ENCODE data around the gene PREX1. TPM values are rescaled to one million over a fixed set of nuclear protein-coding genes. Genes with fewer than 3 reads are reported as not detected.
"Not testable (repeated sequence)": the region's sequence is repeated elsewhere in the genome, so short reads cannot be mapped to it uniquely, and the experiment has no call there.

PREX1 gene, protein sequence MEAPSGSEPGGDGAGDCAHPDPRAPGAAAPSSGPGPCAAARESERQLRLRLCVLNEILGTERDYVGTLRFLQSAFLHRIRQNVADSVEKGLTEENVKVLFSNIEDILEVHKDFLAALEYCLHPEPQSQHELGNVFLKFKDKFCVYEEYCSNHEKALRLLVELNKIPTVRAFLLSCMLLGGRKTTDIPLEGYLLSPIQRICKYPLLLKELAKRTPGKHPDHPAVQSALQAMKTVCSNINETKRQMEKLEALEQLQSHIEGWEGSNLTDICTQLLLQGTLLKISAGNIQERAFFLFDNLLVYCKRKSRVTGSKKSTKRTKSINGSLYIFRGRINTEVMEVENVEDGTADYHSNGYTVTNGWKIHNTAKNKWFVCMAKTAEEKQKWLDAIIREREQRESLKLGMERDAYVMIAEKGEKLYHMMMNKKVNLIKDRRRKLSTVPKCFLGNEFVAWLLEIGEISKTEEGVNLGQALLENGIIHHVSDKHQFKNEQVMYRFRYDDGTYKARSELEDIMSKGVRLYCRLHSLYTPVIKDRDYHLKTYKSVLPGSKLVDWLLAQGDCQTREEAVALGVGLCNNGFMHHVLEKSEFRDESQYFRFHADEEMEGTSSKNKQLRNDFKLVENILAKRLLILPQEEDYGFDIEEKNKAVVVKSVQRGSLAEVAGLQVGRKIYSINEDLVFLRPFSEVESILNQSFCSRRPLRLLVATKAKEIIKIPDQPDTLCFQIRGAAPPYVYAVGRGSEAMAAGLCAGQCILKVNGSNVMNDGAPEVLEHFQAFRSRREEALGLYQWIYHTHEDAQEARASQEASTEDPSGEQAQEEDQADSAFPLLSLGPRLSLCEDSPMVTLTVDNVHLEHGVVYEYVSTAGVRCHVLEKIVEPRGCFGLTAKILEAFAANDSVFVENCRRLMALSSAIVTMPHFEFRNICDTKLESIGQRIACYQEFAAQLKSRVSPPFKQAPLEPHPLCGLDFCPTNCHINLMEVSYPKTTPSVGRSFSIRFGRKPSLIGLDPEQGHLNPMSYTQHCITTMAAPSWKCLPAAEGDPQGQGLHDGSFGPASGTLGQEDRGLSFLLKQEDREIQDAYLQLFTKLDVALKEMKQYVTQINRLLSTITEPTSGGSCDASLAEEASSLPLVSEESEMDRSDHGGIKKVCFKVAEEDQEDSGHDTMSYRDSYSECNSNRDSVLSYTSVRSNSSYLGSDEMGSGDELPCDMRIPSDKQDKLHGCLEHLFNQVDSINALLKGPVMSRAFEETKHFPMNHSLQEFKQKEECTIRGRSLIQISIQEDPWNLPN (N-terminal part only)
- total RNA-seq, result 10 to 100 TPM; 36.5 to 39.2 TPM

DNA sequence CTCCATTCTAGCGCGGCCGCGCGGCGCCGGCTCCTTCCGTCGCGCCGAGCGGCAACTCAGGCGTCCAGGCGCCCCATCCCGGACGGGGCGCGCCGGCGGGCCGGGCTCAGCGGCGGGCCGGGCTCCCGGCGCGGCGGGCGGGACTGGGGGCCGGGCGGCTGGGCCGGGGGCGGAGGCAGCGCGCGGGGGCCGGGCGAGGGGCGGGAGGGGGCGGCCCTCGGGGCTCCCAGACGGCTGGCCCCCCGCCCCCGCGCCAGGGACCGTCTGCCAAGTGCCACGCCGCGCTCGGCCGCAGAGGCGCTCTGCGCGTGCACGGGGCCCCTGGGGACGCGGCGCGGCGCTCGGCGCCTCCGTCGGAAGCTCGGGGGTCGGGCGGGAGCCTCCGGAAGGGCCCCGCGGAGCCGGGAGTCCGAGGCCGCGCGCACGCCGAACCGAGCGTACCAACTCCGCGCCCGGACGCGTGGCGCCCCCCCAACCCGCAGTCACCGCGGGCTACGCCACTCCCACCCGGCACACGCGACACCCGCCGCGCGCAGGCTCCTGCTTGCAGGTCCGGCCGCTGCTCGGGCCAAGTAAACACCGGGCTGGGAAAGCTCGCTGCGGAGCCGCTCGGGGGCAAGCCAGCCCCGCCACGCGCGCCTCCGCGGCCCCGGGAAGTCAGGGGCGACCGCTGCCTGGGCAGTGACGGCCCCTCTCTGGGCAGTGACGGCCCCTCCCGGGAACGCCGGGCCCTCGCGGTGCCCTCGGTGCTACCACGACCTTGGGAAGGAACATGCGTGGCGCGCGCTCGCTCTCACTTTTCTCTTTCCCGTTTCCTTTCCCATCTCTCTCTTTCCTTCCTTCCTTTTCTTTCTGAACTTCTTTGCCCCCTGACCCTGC, at the start of gene PREX1:
TSS of gene PREX1 (minus strand) at position 145 of the 879 bp plus-strand sequence. CDS start at position 6, 139 bp downstream.
- H3K27me3 Mint-ChIP-seq, result peaks cover 21% of the 10 kb centered on the region
- DNase-seq, result peak; percentile 78
- POLR2A ChIA-PET, result no interaction called here
- CTCF ChIA-PET, result no interaction called here
- peaks cover 39% of the 10 kb centered on the region for H3K4me1 Mint-ChIP-seq
- H3K9me3 Mint-ChIP-seq (ENCODE audit: low read depth), result no peaks in the 10 kb centered on the region
- ATAC-seq, result peak; percentile 14
- peak within 1 kb of the TSS; percentile 88 for H3K4me3 Mint-ChIP-seq
- intact Hi-C loops (cut with DNase I, micrococcal nuclease), result loop anchor here (1.0 to 5.0 kb wide), 4 partner anchors 19 to 111 kb away; partner anchors contain the start of gene ARFGEF2 (in 1 of the 2)
- no peaks in the 10 kb centered on the region for H3K36me3 Mint-ChIP-seq (ENCODE audit: low read depth)
- H3K27ac Mint-ChIP-seq, result peak within 1 kb of the TSS; percentile 95

DNA sequence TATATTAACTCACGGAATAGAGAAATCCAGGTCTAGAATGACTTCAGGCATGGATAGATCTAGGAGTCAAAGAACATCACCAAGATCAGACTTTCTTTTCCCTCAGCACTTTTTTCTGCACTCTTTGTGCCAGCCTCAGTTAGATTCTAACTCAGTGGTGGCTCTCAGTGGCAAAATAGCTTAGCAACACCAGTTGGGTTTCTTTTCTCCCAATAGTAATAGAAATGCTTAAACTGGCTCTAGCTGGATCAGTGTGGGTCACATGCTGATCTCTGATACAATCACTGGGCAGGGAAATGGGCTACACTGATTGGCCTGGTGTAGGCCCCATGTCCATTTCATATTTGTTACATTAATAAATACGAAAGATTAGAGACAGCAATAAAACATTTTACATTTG, 49.5 kb upstream of the PREX1 start:
- peaks cover 7% of the 10 kb centered on the region for H3K4me1 Mint-ChIP-seq
- no peak overlapping the region for H3K4me3 Mint-ChIP-seq
- ChIA-PET CTCF (no interaction called here), POLR2A (no interaction called here)
- H3K9me3 Mint-ChIP-seq (ENCODE audit: low read depth), result no peaks in the 10 kb centered on the region
- H3K36me3 Mint-ChIP-seq (ENCODE audit: low read depth), result peaks cover 2% of the 10 kb centered on the region
- ATAC-seq (no peak), DNase-seq (no peak)
- intact Hi-C loops (cut with DNase I, micrococcal nuclease), result no loop called here
- H3K27me3 Mint-ChIP-seq, result no peaks in the 10 kb centered on the region
- H3K27ac Mint-ChIP-seq, result no peak overlapping the region

GRCh38 chr20:48875914-48876240, 48.1 kb upstream of the PREX1 start:
- ChIA-PET CTCF (no interaction called here), POLR2A (no interaction called here)
- H3K36me3 Mint-ChIP-seq (ENCODE audit: low read depth), result peaks cover 2% of the 10 kb centered on the region
- H3K27ac Mint-ChIP-seq, result no peak overlapping the region
- intact Hi-C loops (cut with DNase I, micrococcal nuclease), result no loop called here
- peaks cover 9% of the 10 kb centered on the region for H3K4me1 Mint-ChIP-seq
- no peak overlapping the region for H3K4me3 Mint-ChIP-seq
- no peaks in the 10 kb centered on the region for H3K9me3 Mint-ChIP-seq (ENCODE audit: low read depth)
- no peaks in the 10 kb centered on the region for H3K27me3 Mint-ChIP-seq
- no peak for ATAC-seq
- DNase-seq, result no peak

GRCh38 chr20:48875233-48875913, 47.6 kb upstream of the PREX1 start:
- ATAC-seq (no peak), DNase-seq (no peak)
- H3K27ac Mint-ChIP-seq, result no peak overlapping the region
- H3K9me3 Mint-ChIP-seq (ENCODE audit: low read depth), result no peaks in the 10 kb centered on the region
- peaks cover 9% of the 10 kb centered on the region for H3K4me1 Mint-ChIP-seq
- no peak overlapping the region for H3K4me3 Mint-ChIP-seq
- H3K36me3 Mint-ChIP-seq (ENCODE audit: low read depth), result peaks cover 2% of the 10 kb centered on the region
- POLR2A ChIA-PET, result no interaction called here
- intact Hi-C loops (cut with DNase I, micrococcal nuclease), result no loop called here
- no peaks in the 10 kb centered on the region for H3K27me3 Mint-ChIP-seq
- CTCF ChIA-PET, result interaction anchor here (0.6 kb wide), 1 partner anchor 277 kb away, joined by 3 read pairs; no protein-coding TSS in a partner anchor

DNA sequence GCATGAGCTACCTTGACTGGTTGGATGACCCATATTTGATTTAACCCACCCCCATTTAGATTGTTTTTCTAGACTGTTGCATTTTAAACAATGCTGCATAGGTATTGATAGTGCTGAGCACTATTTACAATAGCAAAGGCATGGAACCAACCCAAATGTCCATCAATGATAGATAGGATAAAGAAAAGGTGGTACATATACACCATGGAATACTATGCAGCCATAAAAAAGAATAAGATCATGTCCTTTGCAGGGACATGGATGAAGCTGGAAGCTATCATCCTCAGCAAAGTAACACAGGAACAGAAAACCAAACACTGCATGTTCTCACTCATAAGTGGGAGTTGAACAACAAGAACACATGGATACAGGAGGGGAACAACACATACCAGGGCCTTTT, 41.6 kb upstream of the PREX1 start:
- H3K4me3 Mint-ChIP-seq; POLR2A ChIA-PET; CTCF ChIA-PET; H3K27ac Mint-ChIP-seq; H3K9me3 Mint-ChIP-seq (ENCODE audit: low read depth); H3K36me3 Mint-ChIP-seq (ENCODE audit: low read depth); intact Hi-C loops (cut with DNase I, micrococcal nuclease); DNase-seq; H3K4me1 Mint-ChIP-seq; H3K27me3 Mint-ChIP-seq; ATAC-seq: not testable (repeated sequence)

GRCh38 chr20:48866936-48867335, 39.1 kb upstream of the PREX1 start:
- ChIA-PET CTCF (interaction anchor here (0.6 to 1.4 kb wide), 3 partner anchors 209 to 1155 kb away, joined by 3 to 5 read pairs (median 3); no protein-coding TSS in a partner anchor), POLR2A (no interaction called here)
- Mint-ChIP-seq H3K4me1 (no peaks in the 10 kb centered on the region), H3K4me3 (no peak overlapping the region), H3K9me3 (ENCODE audit: low read depth) (no peaks in the 10 kb centered on the region), H3K27ac (no peak overlapping the region), H3K36me3 (ENCODE audit: low read depth) (no peaks in the 10 kb centered on the region), H3K27me3 (no peaks in the 10 kb centered on the region)
- no peak for ATAC-seq
- DNase-seq, result no peak
- intact Hi-C loops (cut with DNase I, micrococcal nuclease), result no loop called here

DNA sequence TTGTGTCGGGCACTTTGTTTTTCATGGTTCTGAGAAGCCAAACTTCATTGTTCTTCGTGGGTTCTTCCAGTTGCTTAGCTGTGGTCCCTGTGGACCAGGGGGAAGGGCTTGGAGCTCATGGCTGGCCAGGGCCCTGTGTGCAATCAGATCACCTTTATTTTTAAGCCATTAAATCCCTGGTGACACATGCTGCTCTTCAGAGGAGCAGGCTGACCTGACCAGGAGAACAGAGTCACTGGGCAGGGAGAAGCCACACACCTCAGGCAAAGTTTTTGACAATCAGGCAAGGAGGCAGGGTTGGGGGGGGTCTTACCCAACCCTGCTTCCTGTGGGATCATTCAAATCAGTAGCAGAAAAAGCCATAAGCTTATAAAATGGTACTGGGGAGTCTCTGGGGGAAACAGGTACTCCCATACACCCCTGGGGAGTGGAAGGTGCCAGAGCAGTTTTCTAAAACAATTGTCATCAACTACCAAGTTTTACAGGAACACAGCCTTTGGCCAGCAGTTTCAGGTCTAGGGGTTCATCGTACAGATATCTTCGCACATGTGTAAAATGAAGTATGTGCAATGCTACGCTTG, 37.0 kb upstream of the PREX1 start:
- Mint-ChIP-seq H3K4me1 (no peaks in the 10 kb centered on the region), H3K9me3 (ENCODE audit: low read depth) (no peaks in the 10 kb centered on the region), H3K4me3 (no peak overlapping the region), H3K27ac (no peak overlapping the region), H3K27me3 (no peaks in the 10 kb centered on the region), H3K36me3 (ENCODE audit: low read depth) (no peaks in the 10 kb centered on the region)
- CTCF ChIA-PET, result no interaction called here
- intact Hi-C loops (cut with DNase I, micrococcal nuclease), result no loop called here
- no peak for ATAC-seq
- POLR2A ChIA-PET, result no interaction called here
- no peak for DNase-seq

GRCh38 chr20:48864254-48864653, 36.5 kb upstream of the PREX1 start:
- POLR2A ChIA-PET, result no interaction called here
- ATAC-seq (no peak), DNase-seq (no peak)
- H3K4me1 Mint-ChIP-seq, result no peaks in the 10 kb centered on the region
- H3K27ac Mint-ChIP-seq, result no peak overlapping the region
- H3K27me3 Mint-ChIP-seq, result no peaks in the 10 kb centered on the region
- H3K9me3 Mint-ChIP-seq (ENCODE audit: low read depth), result no peaks in the 10 kb centered on the region
- CTCF ChIA-PET, result no interaction called here
- H3K36me3 Mint-ChIP-seq (ENCODE audit: low read depth), result no peaks in the 10 kb centered on the region
- no peak overlapping the region for H3K4me3 Mint-ChIP-seq
- intact Hi-C loops (cut with DNase I, micrococcal nuclease), result no loop called here

DNA sequence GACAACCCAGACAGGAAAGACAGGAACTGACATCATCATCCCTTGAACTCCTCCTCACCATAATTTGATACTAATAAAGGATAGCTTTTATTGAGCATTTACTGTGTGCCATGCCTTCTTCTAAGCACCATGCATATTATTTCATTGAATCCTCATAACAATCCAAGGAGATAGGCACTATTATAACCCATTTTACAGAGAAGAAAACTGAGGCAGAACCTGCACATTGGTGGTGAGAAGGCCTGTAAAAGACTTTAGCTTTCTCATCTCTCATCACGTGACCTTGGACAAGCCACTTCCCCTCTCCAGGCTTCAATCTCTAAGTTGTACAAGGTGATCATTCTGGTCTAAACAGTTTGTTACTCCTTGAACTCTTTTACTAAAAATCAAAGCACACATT, 34.5 kb upstream of the PREX1 start:
- Mint-ChIP-seq H3K4me3 (no peak overlapping the region), H3K36me3 (ENCODE audit: low read depth) (no peaks in the 10 kb centered on the region), H3K27me3 (no peaks in the 10 kb centered on the region), H3K4me1 (no peaks in the 10 kb centered on the region), H3K27ac (no peak overlapping the region), H3K9me3 (ENCODE audit: low read depth) (no peaks in the 10 kb centered on the region)
- CTCF ChIA-PET, result interaction anchor here (0.6 kb wide), 1 partner anchor 372 kb away, joined by 3 read pairs; no protein-coding TSS in a partner anchor
- intact Hi-C loops (cut with DNase I, micrococcal nuclease), result no loop called here
- POLR2A ChIA-PET, result no interaction called here
- DNase-seq, result no peak
- ATAC-seq, result no peak

- CTCF ChIA-PET, result interaction anchor here (0.5 to 0.6 kb wide), 2 partner anchors 102 to 138 kb away, joined by 3 read pairs; no protein-coding TSS in a partner anchor
- H3K4me3 Mint-ChIP-seq, result no peak overlapping the region
These were observed 33.6 kb upstream of the PREX1 start for GRCh38 chr20:48861444-48861843.

More at GRCh38 chr20:48861444-48861843, 33.6 kb upstream of the PREX1 start:
- DNase-seq (no peak), ATAC-seq (no peak)
- Mint-ChIP-seq H3K4me1 (no peaks in the 10 kb centered on the region), H3K36me3 (ENCODE audit: low read depth) (no peaks in the 10 kb centered on the region), H3K27ac (no peak overlapping the region), H3K9me3 (ENCODE audit: low read depth) (no peaks in the 10 kb centered on the region), H3K27me3 (no peaks in the 10 kb centered on the region)
- intact Hi-C loops (cut with DNase I, micrococcal nuclease), result no loop called here
- POLR2A ChIA-PET, result no interaction called here
